GM18519 (cell line): ENCODE measurements around the gene YIPF5.

Source experiments
- ATAC-seq: cut with Tn5 transposase; IDR thresholded peaks from one replicate; pipeline ENCODE4 v1.9.1; 2021; ENCODE audit warnings: mild to moderate bottlenecking, moderate library complexity; ENCODE audit not compliant: unreplicated experiment, low FRiP score

Gene YIPF5

DNA sequence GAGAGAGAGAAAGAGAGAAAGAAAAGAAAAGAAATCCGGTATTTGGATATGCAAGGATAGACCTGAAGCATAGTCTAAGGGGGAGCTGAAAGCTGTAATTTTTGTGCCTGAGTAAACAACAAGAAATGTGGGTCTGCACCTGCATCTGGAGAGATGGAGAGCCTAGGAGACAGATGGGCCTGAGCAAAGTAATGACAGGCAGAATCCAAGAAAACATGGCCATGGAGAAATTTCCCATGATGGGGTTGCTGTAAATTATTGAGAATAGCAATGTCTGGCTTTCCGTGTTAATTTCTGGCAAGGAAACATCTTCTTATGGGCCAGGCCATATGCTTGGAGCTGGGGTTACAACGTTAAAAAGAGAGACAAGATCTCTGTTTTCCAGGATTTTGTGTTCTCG is 40.2 kb downstream of the YIPF5 start:
- ATAC-seq = no peak

DNA sequence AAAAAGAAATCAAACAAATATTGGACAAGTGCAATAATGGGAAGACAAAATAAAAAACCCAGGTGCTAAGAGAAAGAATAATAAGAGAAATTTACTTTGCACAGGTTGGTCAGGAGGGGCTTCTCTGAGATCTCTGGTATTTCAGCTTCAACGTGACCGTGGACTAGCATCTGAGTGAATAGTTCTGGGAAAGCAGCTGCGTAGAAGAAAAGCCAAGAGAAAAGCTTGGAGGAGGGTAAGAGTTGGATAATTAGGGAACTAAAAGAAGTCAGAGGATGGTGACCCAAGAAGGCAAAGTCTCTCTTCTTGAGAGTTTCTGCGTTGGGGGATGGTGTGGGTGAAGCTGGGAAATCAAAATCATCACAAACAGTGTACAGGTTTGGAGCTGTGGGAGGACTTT is 41.6 kb downstream of the YIPF5 start:
- ATAC-seq = no peak

DNA sequence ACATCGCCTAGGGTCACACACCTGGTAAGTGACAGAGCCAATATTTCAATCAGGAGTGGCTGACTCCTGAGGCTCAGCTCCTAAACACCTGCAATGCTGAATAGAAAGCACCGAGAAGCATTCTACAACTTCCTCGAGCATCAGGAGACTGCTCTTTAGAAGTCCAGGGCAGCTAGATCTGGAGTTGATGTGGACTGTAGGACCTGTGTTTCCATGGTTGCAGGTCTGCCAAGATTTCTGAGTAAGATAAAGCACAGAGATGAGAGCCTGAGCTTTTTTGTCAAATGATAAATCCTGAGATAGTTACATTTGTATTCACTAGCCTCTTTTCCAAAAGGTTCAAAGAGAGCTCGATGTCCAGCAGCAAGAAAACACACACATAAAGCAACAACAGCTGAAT is 43.8 kb downstream of the YIPF5 start:
- ATAC-seq = no peak

DNA sequence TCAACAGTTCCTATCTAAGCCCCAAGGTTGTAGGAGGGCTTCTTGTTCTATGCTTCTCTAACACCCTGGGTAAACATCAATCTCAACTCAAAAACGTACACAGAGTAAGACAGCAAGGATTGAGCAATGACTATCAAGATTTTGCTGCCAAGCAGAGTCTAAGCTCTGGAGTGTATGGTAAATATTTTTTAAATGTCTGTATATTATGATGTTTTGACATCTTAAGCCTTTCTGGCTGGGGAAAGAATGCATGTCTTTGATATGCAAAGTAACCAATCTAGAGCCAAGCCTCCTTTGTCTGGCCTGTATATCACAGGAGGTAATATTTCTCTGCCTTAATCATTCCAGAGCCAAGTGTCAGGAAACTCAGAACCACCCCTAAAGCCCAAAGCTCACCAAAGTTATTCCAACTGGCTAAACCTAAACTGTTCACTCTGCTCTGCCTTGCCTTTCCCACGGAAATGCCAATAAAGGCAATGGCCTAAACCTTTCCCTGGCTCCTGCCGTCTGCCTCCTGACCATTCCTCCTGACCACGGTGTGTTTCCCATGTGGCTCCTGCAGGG is 45.2 kb downstream of the YIPF5 start:
- no peak for ATAC-seq

DNA sequence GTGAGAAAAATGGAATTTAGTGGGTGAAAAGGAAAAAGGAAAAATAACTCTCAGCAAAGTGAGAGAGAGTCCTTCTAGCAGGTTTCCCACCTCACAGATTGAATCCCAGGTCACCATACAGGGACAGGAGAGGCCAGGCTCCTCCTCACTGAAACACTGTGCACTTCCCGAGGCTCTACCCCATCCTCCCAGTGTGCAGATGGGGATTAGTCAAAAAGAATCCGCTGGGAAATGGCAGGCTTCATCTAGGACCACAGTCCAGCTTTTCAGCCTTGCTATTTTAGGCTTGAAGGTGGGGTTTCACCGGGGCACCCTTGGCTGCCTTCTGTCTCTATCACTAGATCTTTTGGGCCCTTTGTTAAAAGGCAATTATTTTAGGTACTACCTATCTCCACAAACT is 47.8 kb downstream of the YIPF5 start:
- no peak for ATAC-seq

DNA sequence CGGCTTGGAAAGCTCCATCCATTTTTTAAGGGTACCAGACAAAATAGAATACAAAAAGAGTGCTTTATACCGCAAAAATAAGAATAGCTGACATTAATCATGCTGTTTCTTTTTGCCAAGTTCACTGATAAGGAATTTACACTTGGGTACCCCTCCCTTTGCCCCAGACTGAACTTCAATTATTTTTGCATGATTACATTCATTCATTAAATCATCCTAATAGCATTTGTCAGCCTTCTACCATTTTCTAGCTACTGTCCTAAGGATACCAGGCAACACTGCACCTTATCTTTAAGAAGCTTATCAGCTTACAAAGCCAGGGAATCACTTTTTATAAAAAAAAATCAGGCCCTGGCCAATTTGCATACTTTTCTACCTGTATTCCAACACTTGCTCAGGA is 48.4 kb downstream of the YIPF5 start:
- no peak for ATAC-seq

DNA sequence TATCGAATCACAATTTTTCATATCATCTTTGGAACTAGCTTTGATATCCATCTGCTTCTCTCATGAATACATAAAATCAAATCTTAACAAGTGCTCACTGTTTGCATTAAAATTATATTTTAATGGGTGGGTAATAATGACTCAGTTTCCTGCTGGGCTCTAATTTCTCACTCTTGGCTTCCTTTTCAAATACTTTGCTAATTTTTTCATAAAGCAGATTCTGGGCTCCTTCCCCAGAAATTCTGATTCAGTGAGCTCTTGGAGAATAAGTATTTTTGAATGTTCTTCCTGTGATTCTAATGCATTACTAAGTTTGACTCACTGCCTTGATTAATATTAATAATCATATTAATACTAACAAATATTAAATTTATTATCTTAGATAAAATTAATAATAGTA is 48.9 kb downstream of the YIPF5 start:
- ATAC-seq = no peak

DNA sequence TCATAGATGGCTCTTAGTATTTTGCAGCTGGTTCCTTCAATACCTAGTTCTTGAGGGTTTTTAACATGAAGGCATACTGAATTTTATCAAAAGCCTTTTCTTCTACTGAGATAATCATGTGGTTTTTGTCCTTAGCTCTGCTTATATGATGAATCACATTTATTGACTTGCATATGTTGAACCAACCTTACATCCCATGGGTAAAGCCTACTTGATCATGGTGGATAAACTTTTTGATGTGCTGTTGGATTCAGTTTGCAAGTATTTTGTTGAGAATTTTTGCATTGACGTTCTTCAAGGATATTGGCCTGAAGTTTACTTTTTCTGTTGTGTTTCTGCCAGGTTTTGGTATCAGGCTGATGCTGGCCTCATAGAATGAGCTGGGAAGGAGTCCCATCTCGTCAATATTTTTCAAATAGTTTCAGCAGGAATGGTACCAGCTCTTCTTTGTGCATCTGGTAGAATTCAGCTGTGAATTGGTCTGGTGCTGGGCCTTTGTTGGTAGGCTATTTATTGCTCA is 49.7 kb downstream of the YIPF5 start:
- no peak for ATAC-seq

DNA sequence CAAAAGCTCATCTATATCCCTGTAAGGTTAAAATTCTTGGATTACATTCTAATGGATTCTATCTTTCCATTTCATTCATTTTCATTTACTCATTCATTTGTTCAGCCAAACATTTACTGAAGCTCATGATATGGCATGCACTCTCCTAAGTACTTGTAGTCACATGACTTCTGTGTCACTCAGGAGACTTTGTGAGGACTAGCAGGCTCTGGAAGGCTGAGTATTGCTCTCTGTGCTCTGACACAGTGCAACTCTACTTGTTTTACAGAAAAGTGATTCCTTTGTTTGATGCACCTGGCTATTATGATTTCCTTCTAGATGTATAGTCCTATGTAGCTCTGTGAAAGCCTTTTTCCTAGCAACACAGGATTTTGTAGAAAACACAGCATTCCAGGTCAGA is 53.0 kb downstream of the YIPF5 start:
- no peak for ATAC-seq

DNA sequence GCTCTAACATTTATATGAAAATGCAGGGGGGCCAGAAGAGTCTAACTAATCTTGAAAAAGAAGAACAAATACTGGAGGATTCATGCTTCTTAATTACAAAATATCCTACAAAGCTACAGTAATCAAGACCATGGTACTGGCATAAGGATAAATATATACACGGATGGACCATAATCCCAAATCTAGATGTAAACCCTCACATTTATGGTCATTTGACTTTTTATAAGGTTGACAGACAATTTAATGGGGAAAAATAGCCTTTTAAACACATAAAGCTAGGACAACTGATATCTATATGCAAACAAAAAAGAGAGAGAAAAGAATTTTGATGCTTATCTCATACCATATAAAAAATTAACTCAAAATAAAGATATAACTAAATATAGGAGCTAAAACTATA is 55.9 kb downstream of the YIPF5 start:
- ATAC-seq = no peak
